ENCODE data around the gene KLK6.

The KLK6 gene

GRCh38 chr19:50969413-50969760 is at the start of gene KLK6:
Gene KLK6 (minus strand): TSS chr19:50969591. CDS start chr19:50968104, 1,487 bp downstream.
- no peaks in the 10 kb centered on the region for H3K36me3 ChIP-seq (ENCODE audit: low read length)
- no peak within 1 kb of the TSS for H3K9ac ChIP-seq (ENCODE audit: low read length)
- H3K9me2 ChIP-seq (replicated peaks; ENCODE audit: insufficient read depth, low read length): no peaks in the 10 kb centered on the region
- TF ChIP-seq CTCF (IDR thresholded peaks at IDR 0.05; ENCODE audit: insufficient read depth, low read length, poor library complexity, severe bottlenecking) (no peak), EZH2phosphoT487 (conservative IDR thresholded peaks at IDR 0.05; ENCODE audit: low read length) (no peak)
- H3F3A ChIP-seq (ENCODE audit: insufficient read depth): no peaks in the 10 kb centered on the region
- no peak within 1 kb of the TSS for H3K4me2 ChIP-seq (ENCODE audit: low read depth, low read length, poor library complexity, severe bottlenecking)
- no peak within 1 kb of the TSS for H3K4me3 ChIP-seq (ENCODE audit: insufficient read depth, low read length, poor library complexity, severe bottlenecking)
- H3K9me3 ChIP-seq (ENCODE audit: insufficient read depth, low read length): no peaks in the 10 kb centered on the region
- H3K27ac ChIP-seq (ENCODE audit: low read depth, low read length): no peak within 1 kb of the TSS
- no peak within 1 kb of the TSS for H2AFZ ChIP-seq (ENCODE audit: low read depth, low read length, severe bottlenecking)
- no peaks in the 10 kb centered on the region for H3K79me2 ChIP-seq (ENCODE audit: insufficient read depth, low read length)
- no peaks in the 10 kb centered on the region for H3K27me3 ChIP-seq (ENCODE audit: low read length)
- no peaks in the 10 kb centered on the region for H4K20me1 ChIP-seq (ENCODE audit: low read depth, low read length)

- no peak overlapping the region for H3K27ac ChIP-seq (ENCODE audit: low read depth, low read length)
- H3K4me3 ChIP-seq (ENCODE audit: insufficient read depth, low read length, poor library complexity, severe bottlenecking): no peak overlapping the region
- TF ChIP-seq CTCF (IDR thresholded peaks at IDR 0.05; ENCODE audit: insufficient read depth, low read length, poor library complexity, severe bottlenecking): no peak
- TF ChIP-seq EZH2phosphoT487 (conservative IDR thresholded peaks at IDR 0.05; ENCODE audit: low read length): no peak
- no peaks in the 10 kb centered on the region for H4K20me1 ChIP-seq (ENCODE audit: low read depth, low read length)
- no peaks in the 10 kb centered on the region for H3K9me2 ChIP-seq (replicated peaks; ENCODE audit: insufficient read depth, low read length)
- no peaks in the 10 kb centered on the region for H3F3A ChIP-seq (ENCODE audit: insufficient read depth)
- H3K9me3 ChIP-seq (ENCODE audit: insufficient read depth, low read length): no peaks in the 10 kb centered on the region
- H3K36me3 ChIP-seq (ENCODE audit: low read length): no peaks in the 10 kb centered on the region
- no peak overlapping the region for H2AFZ ChIP-seq (ENCODE audit: low read depth, low read length, severe bottlenecking)
- no peak overlapping the region for H3K4me2 ChIP-seq (ENCODE audit: low read depth, low read length, poor library complexity, severe bottlenecking)
- H3K9ac ChIP-seq (ENCODE audit: low read length): no peak overlapping the region
- no peaks in the 10 kb centered on the region for H3K79me2 ChIP-seq (ENCODE audit: insufficient read depth, low read length)
- no peaks in the 10 kb centered on the region for H3K27me3 ChIP-seq (ENCODE audit: low read length)
These were observed 49.6 kb upstream of the KLK6 start for GRCh38 chr19:51018745-51019543.

- no peaks in the 10 kb centered on the region for H3K79me2 ChIP-seq (ENCODE audit: insufficient read depth, low read length)
- no peak overlapping the region for H3K27ac ChIP-seq (ENCODE audit: low read depth, low read length)
- H4K20me1 ChIP-seq (ENCODE audit: low read depth, low read length): no peaks in the 10 kb centered on the region
- no peaks in the 10 kb centered on the region for H3K9me3 ChIP-seq (ENCODE audit: insufficient read depth, low read length)
- H3K4me3 ChIP-seq (ENCODE audit: insufficient read depth, low read length, poor library complexity, severe bottlenecking): no peak overlapping the region
- no peaks in the 10 kb centered on the region for H3F3A ChIP-seq (ENCODE audit: insufficient read depth)
- no peak overlapping the region for H3K4me2 ChIP-seq (ENCODE audit: low read depth, low read length, poor library complexity, severe bottlenecking)
- no peaks in the 10 kb centered on the region for H3K27me3 ChIP-seq (ENCODE audit: low read length)
- no peaks in the 10 kb centered on the region for H3K9me2 ChIP-seq (replicated peaks; ENCODE audit: insufficient read depth, low read length)
- no peak overlapping the region for H2AFZ ChIP-seq (ENCODE audit: low read depth, low read length, severe bottlenecking)
- H3K9ac ChIP-seq (ENCODE audit: low read length): no peak overlapping the region
- TF ChIP-seq EZH2phosphoT487 (conservative IDR thresholded peaks at IDR 0.05; ENCODE audit: low read length) (no peak), CTCF (IDR thresholded peaks at IDR 0.05; ENCODE audit: insufficient read depth, low read length, poor library complexity, severe bottlenecking) (peak; percentile 38)
- no peaks in the 10 kb centered on the region for H3K36me3 ChIP-seq (ENCODE audit: low read length)
These were observed 47.6 kb upstream of the KLK6 start for GRCh38 chr19:51016798-51017683.
